HUDEP-2 (cell line): ENCODE measurements around the gene COL15A1.

Experiments
- DNase-seq, 76 experiments: peaks; one replicate each; lab custom pipeline; 2025; ENCODE audit not compliant: unreplicated experiment in 76 of 76; lab: John Stamatoyannopoulos, UW

Gene COL15A1

DNA sequence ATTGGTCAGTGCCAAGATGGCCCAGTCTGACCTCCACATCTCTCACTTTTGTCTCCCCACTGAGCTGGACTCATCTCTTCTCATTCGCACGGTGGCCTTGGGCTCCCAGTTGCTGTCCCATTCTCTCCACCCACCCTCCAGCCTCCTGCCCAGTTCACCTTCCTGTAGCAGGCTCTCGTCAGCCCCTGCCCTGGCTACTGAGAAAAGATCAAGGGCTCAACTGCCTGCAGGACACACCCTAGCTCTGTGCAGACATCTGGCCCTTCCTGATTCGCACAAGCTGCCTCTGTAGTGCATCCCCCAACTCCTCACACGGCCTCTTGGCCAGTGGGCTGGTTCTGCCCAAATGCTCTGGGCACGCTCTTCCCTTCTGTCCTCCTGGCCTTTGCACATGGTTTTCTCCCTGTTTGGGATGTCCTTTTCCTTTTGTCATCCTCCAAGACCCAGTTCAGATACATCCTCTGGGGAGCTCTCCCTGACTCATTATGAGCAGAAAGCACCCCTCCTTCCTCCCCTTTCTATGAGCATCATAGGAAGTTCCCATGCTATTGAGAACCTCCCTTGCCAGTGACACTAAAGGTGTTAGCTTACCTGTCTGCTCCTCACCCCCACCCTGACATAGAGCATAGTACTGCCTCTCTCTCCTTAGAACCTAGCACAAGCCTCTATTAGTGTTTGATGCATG, 82.7 kb downstream of the COL15A1 start:
- DNase-seq = no peak

DNA sequence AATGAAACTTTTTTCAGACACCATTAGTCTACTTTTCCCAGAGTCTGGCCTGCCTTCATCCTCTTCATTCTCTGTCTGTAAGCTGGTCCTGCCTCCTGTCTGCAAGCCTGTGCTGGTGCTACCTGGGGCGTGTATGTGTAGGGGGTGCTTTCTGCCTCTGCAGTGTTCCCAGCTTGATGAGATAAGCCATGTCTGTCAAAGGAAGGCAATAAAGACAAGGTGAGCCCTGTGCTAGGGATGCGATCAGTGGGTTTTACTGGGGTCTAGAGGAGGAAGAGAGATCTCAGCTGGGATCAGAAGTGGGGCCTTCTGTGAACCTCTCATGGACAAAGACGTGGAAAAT, 83.2 kb downstream of the COL15A1 start:
- DNase-seq = no peak

DNA sequence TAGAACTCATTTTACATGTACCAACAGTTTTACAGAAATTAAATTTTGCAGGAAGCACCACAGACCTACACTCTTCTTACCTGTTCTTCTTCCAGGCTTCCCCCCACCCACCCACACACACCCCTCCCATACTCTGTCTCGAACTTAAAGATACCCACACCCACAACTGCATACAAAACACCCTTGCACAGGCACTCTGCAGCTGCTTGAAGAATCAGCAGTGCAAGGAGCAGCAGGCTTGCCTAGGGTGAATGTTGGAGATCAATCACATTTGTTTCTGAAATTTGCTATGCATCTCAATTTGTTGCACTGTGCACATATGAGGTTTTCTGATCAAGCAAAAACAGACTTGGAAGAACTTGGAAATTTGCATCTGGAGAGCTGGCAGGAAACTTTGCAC, 83.7 kb downstream of the COL15A1 start:
- no peak for DNase-seq

DNA sequence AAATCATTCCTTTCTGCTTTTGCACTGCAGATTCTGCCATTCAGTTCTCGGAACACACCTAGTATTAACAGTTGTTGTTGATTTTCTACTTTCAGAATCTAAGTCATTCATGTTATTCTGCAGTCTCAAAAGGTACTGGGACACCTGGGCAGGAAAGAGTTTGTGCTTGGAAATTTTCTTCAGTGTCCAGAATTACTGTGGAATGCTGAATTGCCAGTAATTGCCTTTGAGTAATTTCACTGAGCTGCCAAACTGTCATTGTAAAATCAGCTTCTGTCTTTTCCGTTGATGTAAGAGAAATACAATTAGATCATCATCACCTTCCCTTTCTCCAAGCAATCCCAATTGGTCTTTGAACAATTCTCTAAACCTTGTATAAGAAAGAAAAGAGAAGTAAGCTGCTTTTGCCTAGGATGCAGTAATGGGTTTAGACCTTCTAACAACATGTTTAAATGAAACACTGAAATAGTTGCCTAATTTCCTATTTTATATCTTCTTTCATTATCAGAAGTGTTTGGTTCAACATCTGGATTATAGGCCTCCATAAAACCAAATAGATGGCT, 85.5 kb downstream of the COL15A1 start:
- no peak for DNase-seq

DNA sequence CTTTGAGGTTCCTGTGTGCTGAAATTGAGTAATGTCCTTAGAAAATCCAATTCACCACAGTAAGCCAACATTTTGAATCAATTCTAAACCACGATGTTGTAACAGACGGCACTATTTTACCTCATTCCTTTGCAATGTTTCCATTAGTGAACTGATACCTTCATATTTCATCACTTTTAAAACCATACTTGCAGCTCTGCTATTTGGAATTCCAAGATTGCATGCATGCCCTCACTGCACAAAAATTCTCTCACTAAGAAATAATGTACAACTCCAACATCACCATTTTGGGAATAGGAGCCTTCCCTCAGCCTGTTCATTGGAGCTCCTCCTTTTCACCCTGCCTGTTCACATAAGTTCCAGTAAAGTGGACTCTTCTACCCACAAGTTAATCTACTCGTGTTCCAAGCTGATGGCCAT, 86.4 kb downstream of the COL15A1 start:
- no peak for DNase-seq

DNA sequence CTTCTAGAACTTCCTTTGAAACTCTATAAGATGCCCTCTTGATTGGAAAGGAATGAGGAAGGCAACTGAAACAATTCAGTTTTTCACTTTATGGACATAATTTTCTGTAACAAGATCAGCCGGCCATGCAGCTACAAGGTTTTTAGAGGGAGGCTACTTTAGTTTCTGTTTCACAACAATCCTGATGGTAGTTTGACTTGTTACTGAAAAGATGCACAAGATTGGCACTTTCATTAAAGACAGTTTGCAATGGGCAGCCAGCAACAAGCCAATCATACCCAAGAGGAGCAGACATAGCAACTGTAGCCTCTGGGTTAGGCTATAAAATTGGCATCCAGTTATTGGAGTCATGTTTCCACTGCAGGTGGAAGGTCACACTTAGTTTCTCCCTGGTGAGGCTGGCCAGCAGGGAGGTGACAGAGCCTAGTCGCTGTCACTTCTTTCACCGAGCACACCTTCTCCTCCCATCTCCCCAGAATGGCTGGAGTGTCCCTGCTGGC, 87.0 kb downstream of the COL15A1 start:
- no peak for DNase-seq

DNA sequence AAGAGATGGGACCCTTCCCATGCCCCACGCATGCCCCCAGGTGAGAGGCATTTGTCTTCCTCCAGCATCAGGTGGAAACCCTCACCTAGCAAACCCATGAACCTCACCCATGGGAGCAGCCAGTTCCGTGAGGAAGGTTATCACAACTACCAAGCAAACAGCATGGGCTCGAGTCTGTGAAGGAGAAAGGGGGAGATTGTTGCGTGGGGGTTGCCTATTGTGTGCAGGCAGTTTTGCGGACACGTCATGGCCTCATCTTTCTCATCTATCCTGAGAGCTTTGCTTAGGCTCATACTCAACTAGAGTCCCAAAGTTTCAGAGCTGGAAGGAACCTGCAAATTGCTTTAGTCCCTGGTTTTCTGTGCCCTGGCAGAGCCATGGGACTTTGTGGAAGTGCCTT, 87.6 kb downstream of the COL15A1 start:
- no peak for DNase-seq

DNA sequence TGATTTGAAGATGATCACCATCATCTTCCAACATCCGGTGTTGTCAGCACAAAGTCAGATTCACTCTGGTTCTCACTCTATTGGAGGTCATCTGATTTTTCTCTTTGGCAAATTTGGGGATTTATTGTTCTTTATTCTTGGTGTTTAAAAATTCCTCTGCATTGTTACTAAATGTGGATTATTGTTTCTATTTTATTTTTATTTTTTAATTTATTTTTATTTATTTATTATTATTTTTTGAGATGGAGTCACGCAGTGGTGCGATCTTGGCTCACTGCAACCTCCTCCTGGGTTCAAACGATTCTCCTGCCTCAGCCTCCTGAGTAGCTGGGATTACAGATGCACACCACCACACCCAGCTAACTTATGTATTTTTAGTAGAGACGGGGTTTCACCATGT, 88.3 kb downstream of the COL15A1 start:
- no peak for DNase-seq

DNA sequence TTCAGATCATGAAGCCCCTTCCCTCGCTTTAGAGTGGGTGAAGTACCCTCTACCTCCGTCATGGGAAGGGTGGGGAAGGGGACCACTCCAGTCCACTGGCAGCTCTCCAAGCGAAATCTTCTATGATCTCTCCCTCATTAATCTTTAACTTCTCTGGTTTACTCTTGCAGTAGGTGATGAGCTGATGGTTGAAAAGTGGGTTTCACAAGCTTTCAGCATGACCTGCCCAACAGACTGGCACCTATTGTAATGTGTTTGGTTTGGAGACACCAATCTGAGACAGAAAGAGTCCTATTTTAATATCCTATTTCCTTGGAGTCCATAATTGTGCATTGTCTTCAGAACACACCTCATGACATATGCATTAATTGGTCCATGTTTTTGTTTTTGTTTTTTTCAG, 90.4 kb downstream of the COL15A1 start:
- no peak for DNase-seq

DNA sequence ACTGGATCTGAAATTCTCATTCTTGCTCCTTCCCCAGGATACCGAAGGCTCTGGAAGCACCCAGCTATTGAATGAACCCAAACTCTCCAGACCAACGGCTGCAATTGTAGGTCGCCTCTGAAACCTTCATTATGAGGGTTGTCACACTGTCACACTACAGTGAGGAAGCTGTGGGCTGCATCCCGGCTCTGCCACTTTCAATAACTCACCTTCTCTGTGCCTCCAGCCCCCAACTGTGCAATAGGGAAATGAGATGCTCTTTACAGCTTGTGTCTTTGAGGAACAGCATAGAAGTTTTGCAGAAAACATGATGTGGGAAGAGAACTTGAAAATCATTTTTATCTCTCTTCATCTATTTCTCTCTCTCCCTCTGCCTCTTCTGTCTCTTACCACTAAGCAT, 91.6 kb downstream of the COL15A1 start:
- no peak for DNase-seq

DNA sequence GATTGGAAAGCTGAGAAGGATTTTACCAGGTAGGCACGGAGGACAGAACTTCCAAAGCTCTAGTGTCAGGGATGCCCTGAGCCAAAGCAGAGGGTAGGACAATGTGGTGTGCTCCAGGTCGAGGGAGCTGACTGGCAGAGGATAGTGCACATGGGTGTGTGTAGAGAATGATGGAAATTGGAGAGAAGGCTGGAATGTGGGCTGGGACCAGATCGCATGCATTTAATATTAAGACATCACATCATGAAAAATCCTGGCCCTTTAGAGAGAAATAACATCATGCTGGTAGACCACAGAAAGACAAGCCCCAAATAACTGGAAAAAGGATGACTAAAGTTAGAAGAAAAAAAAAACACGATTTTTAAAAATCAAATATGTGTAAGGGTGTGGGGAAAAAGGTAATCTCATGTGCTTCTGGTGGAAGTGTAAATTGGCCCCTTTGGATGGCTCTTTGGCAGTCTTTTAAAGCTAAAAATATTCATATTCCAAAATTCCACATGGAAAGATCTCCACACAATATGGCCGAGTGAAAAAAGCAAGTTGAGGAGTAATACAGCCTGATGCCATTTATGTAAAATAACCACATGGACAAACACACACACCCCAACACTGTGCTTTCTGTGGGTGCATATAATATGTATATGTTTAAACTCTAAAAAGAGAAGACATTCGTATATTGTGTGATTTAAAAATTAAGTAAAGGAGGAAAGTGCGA, 94.2 kb downstream of the COL15A1 start:
- no peak for DNase-seq

DNA sequence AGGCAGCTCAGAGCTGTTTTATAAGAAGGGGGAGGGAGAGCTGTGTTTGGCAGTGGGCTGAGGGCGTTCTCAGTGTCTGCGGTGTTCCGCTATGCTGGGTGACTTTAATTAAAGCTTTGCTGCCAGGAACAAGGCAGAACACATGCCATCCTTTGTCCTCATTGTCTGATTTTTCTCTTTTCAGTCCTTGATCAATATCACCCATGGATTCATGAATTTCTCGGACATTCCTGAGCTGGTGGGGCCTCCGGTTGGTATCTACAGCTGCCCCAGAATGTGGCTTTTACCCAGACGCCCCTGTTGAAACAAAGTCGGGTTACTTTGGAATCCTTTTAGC, 94.7 kb downstream of the COL15A1 start:
- no peak for DNase-seq

DNA sequence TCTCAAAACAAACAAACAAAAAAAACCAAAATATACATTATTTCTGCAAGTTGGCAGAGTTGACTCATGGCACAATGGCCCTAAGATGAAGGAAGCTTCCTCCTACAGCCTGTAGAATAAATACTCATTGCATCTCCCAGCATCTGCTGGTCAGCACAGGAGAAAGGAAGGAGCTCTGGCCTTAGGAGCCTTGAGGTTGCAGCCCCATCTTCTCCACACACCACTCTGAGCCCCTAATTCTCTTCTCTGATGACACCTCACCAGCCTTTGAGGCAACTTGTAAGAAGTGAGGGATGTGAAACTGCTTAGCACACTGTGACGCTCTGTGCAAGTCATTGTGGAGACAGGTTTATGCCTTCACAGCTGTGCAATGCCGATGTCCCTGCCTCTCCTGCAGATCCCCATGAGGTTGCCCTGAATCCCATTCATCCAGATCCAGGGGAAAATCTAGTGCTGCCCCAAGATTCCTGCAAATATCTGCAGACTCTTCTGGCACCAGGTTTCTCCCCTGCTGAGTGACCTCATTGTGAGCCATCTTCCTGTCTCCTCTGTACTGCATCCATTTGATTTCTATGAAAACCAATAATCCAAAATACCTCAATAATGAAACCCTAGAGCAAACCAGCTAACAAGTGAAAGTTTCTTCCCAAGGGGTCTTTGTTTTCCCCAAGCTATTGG, 95.9 kb downstream of the COL15A1 start:
- no peak for DNase-seq

DNA sequence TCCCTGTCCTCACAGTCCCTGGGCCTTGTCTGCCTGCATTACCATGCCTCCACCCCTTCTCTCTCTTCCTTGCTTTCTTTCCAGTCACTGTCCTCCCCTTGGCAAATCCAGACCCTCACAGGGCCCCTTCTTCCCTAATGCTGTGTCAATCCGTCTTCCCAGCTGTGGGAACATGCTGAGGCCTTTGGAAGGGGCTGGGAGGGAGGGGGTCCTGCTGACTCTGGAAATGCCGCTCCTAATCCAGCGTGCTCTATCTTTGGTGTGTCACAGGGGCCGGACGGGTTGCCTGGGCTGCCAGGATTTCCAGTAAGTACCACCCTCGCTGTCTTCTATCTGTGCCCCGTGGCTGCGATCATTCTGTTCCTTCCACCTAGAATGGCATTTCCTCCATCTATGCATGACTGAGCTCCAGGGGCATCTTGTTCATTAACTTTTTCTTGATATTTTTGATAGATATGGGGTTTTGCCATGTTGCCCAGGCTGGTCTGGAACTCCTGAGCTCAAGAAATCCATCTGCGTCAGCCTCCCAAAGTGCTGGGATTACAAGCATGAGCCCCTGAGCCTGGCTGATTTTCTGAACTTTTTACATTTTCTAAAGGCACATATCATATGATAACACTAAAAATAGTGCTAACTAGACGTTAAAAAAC, 96.7 kb downstream of the COL15A1 start:
- DNase-seq = no peak

DNA sequence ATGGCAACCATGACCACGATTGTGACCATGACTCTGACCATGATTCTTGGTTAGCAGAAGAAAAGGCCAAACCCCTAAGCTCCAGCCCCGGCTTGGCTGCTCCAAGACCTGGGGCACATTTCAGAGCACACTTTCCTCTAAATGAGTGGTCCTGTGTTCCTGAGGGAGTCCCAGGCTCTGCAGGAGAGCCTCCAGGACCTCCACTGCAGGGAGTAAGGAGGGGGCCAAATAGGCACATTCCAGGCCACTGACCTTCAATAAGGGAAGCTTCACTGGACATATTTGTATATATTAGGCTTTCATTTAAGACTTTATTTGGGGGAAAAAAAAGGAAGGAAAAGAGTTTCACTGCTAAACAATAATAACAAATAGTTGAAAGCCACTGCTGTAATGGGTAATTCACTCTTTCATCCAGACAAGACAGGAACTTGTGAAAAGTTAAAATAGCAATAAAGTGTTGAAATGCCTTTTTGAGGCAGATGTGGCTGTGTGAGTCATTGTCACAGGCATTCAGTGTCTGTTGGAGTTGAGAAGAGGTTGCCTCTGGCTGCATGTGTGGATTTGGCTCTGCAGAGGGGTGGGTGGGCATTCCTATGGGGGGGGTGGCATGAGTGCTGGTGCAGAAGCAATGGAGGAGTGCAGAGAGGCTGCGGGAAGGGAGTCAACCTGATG, 97.3 kb downstream of the COL15A1 start:
- no peak for DNase-seq

DNA sequence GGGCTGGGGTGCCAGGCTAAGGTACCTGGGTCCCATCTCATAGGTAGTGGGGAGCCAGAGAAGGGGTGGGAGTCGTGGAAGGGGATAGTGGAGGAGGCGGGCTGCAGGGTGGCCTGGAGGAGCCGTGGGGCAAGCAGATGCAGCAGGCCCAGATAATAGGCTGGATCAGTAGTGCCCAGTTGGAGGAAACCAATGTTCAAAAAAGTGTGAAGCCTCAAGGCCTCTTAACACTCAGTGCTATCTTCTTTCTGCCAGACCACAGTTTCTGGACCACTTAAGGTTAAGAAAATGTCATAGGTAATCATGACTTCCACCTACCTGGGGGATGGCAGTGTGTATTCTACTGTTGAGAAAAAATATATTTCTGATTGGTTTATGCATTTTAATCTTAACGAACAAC, 97.9 kb downstream of the COL15A1 start:
- no peak for DNase-seq

DNA sequence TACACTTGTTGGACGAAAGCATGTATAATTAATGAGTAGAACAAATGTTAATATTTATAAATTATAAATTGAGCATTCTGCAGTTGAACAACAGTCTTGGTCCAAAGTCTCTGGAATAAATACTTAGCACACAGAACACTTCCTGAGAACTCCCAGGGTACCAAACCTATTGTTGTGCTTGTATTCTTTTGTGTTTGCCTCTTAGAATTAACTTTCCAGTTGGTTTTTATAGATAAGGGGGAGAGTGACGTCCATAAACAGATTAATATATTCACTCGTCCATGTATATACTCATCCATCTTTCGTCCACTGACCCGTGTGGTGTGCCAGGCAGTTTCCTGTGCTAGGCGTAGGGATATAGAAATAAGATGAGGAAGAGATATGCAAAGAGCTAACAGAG, 98.9 kb downstream of the COL15A1 start:
- no peak for DNase-seq

DNA sequence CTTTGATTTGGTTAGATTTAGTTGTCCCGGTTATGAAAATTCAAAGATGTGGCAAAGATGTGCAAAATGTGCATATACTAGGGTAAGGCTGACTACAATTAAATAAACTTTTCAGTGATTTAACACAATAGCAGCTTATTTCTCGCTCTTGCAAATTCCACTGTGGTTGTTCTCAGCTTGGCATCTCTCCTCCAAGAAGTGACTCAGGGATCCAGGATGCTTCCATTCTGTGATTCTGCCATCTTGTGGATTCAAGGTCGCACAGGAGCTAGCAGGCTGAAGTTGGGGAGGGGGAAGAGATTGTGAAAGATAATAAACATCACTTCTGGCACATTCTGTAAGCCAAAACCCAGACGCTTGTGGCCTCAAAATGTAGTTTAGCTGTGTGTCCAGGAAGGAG, 101.1 kb downstream of the COL15A1 start:
- DNase-seq = no peak

DNA sequence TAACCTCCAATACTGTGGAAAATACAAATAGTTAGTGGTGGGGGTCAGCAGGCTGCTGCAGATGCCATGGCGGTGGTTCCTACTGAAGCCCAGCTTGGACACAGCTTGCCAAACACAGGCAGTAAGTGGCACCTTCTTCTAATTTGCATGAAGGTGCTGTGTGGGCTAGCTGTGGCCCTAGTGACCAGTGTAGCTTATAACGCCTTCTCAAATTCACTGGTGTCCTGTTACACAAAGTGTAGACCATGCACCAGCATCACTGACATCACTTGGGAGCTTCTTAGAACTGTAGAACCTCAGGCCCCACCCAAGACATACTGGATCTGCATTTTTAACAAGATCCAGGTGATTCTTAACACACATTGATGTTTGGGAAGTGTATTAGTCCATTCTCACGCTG, 102.4 kb downstream of the COL15A1 start:
- no peak for DNase-seq

DNA sequence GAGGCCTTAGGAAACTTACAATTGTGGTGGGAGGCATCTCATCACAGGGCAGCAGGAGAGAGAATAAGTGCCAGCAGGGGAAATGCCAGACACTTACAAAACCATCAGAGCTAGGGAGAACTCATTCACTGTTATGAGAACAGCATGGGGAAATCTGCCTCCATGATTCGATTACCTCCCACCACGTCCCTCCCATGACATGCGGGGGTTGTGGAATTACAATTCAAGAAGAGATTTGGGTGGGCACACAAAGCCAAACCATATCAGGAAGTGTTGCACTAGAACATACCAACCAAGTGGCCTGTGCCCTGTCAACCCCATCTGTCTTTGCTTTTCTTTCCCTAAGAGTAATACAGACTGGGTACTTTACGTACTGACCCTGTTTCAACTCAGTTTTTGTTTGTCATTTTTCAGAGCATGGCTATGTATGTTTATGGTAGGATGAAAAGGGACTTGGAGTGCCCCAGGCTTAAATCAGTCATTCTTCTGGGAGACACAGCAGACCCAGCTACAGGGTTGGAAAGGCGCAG, 102.9 kb downstream of the COL15A1 start:
- no peak for DNase-seq
